Jurkat, Clone E6-1 (cell line): Measurements from ENCODE around the gene EAPP. TPM values are rescaled to one million over a fixed set of nuclear protein-coding genes. Genes with fewer than 3 reads are reported as not detected.
"Not testable (repeated sequence)": the region's sequence is repeated elsewhere in the genome, so short reads cannot be mapped to it uniquely, and the experiment has no call there.

Experiments
- DNase-seq: peaks from one replicate; pipeline ENCODE4 v3.0.0-alpha.2; 2011; ENCODE audit warnings: low read depth, low spot score
- H3K4me3 ChIP-seq: 2 replicates; pipeline ENCODE4 v1.5.1; 2011; ENCODE audit warnings: mild to moderate bottlenecking, low read length, control low read depth, moderate library complexity
- polyA plus RNA-seq: library from polyadenylated mRNA; unstranded; fragments of >200 nt; gene quantifications from one replicate; pipeline ENCODE4 v1.2.1, GENCODE V29; 2012; ENCODE audit warnings: missing spikeins; ENCODE audit not compliant: insufficient read length, insufficient read depth

The EAPP gene, protein sequence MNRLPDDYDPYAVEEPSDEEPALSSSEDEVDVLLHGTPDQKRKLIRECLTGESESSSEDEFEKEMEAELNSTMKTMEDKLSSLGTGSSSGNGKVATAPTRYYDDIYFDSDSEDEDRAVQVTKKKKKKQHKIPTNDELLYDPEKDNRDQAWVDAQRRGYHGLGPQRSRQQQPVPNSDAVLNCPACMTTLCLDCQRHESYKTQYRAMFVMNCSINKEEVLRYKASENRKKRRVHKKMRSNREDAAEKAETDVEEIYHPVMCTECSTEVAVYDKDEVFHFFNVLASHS
- polyA plus RNA-seq: 46.1 TPM

DNA sequence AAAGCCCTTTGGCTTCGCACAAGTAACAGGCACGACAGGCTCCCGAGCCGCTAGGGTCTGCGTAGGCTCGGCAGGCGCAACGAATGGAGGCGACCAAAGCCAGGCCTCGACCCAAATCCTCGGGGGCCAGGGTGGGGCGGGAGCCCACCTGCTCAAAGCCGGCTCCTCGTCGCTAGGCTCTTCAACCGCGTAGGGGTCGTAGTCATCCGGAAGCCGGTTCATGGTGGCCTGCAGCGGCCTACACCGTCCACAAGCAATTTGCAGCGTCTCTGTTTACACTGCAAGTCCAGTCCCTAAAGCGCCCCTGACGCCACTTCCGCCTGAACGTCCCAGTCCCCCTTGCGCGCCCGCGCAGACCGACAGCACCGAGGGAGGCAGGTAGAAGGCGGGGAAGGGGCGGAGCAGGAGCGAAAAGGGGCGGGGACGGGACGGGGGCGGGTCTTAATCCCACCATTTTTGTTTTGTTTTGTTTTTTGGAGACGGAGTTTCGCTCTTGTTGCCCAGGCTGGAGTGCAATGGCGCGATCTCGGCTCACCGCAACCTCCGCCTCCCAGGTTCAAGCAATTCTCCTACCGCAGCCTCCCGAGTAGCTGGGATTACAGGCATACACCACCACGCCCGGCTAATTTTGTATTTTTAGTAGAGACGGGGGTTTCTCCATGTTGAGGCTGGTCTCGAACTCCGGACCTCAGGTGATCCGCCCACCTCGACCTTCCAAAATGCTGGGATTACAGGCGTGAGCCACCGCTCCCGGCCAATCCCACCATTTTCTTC, at the start of gene EAPP:
Gene EAPP, minus strand, starts transcription at position 295 of the 774 bp plus-strand sequence. Its CDS starts 73 bp downstream, at position 222.
- DNase-seq: peak; percentile 91
- H3K4me3 ChIP-seq: peak within 1 kb of the TSS; percentile 93

DNA sequence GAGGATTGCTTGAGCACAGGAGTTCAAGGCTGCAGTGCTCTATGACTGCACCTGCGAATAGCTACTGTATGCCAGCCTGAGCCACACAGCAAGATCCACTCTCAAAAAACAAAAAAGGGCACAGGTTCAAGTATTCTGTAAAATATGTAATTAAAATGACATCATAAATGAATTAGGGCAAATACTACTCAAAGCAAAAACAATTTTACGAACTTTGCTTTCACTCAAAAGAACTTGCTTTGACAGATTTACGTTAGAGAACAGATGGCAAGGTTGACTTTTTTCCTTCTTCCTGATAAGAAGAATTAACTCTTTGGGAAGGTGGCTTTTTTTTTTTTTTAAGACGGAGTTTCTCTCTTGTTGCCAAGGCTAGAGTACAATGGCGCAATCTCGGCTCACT, 44.0 kb upstream of the EAPP start:
- no peak overlapping the region for H3K4me3 ChIP-seq

DNA sequence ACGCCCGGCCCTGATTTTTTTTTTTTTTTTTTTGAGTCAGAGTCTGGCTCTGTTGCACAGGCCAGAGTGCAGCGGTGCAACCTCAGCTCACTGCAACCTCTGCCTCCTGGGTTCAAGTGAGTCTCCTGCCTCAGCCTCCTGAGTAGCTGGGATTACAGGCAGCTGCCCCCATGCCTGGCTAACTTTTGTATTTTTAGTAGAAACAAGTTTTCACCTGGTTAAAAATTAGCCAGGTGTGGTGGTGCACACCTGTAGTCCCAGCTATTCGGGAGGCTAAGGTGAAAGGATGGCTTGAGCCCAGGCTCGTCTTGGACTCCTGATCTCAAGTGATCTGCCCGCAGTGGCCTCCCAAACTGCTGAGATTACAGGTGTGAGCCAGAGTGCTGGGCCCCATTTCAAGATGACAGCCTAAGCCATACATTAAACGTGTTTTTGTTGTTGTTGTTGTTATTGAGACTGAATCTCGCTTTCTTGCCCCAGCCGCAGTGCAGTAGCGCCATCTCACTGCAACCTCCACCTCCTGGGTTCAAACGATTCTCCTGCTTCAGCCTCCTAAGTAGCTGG, 42.7 kb upstream of the EAPP start:
- no peak for DNase-seq
- no peak overlapping the region for H3K4me3 ChIP-seq

More for the DNA sequence above, 44.0 kb upstream of the EAPP start:
- no peak for DNase-seq

DNA sequence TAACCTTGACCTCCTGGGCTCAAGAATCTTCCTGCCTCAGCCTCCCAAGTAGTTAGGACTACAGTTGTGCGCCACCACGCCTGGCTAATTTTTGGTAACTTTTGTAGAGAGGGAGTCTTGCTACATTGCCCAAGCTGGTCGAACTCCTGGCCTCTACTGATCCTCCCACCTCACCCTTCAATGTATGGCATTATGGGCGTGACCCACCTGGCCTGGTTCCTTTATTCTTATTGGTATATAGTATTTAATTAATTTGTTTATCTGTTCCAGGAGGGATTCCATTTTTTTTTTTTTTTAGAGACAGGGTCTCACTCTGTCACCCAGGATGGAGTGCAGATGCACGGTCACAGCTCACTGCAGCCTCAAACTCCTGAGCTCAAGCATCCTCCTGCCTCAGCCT, 40.9 kb upstream of the EAPP start:
- H3K4me3 ChIP-seq: no peak overlapping the region
- DNase-seq: no peak

DNA sequence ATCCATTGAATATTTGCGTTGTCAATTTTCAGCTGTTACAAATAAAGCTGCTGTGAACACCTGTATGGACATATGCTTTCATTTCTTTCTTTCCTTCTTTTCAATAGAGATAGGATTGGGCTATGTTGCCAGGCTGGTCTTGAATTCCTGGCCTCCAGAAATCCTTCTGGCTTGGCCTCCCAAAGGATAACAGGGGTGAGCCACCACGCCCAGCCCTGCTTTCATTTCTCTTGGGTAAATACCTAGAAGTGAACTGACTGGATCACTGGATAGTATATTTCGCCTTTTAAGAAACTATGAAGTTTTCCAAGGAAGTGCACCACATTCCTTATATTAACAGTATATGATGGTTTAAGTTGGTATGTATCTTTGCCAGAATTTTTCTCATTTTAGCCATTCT, 32.3 kb upstream of the EAPP start:
- no peak for DNase-seq
- H3K4me3 ChIP-seq: no peak overlapping the region

DNA sequence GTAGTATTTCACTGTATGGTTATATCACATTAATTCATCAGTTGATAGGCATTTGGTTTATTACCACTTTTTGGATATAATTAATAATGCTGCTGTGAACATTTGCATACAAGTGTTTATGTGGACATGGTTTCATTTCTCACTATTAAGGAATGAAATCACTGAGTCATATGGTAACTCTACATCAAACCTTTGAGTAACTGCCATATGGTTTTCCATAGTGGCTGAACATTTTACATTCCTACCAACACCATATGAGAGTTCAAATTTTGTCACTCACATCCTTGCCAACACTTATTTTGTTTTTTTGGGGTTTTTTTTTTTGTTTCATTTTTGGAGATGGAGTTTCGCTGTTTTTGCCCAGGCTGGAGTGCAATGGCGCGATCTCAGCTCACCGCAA, 30.2 kb upstream of the EAPP start:
- no peak for DNase-seq
- H3K4me3 ChIP-seq: no peak overlapping the region

DNA sequence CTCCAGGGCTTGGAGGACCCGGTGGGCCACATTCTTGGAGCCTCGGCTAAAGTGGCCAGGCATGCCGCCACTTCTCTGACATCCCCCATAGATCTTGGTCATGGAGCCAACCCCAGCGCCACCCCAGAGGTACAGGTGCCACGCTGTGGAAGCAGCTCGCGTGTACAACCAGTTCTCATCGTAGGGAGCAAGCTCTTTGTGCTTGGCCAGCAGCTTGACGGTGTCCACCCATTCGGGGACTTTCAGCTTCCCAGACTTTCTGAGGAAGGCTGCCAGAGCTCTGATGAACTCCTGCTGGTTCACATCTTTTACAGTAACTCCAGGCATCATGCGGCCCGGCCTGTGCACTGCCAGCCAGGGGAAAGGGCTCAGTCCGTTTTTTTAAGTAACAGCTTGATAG, 29.3 kb upstream of the EAPP start:
- no peak for DNase-seq
- H3K4me3 ChIP-seq: no peak overlapping the region

DNA sequence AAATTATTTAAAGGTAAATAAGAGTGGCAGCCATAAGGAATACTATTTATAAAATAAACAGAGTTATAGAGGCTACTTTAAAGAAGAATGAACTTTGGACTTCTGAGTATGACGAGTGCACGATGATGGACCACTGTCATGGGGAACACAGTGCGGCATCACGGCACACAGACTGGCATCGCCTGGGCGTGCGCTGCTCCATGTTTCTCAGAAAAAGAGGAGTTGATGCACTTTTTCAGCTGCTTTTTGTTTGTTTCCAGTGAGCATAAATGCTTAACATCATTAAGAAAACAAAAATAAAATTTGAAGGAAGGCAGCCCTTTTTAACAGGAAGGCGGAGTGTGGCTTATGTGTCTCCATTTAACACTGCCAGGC, 23.3 kb upstream of the EAPP start:
- DNase-seq: no peak
- H3K4me3 ChIP-seq: no peak overlapping the region

DNA sequence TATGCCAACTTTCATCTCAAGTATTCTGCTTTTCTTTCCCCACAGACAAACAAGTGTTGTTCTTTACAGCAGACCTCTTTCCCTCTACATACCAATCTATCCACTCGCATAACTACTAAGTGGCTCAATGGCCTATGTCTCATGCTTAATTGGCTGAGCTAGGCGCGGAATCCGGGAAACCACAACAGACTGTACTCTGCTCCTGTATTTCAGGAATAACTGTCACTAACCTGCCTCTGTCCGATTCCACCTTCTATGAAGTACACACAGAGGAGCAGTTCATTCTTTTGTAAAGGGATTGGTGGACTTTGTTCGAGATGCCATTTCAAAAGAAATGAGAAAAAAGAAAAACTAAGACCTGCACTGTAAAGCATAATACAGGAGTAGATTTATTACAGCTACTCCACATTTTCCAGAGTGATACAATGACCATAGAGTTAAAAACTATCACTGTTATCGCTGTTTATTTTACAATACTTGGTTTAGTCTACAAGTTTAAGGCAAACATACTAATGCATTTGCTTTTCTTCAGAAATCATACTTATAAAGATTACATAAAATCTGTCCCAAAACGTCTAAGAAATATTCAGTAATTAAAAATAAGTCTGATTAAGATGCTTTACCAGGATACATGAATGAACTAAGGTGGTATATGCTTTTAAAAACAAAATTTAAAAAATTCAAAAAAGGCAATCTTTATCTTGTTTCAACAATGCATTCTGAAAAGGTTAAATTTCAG, 22.7 kb upstream of the EAPP start:
- H3K4me3 ChIP-seq, DNase-seq: not testable (repeated sequence)

DNA sequence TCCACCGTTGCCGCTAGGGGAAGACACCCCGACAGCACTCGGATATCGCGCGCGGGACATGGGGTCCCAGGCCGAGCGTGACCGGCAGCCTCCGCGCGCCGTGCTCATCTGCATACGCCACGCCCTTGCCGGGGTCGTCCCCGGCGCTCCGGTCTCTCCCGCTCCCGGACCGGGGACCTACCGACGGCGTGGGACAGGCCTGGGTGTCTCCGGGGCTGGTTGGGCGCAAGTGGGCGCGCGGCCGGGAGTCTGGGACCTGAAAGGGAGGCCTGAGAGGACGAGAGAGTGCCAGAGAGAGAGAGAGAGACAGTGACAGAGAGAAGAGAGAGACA, 17.0 kb upstream of the EAPP start:
- not testable (repeated sequence) for DNase-seq, H3K4me3 ChIP-seq

DNA sequence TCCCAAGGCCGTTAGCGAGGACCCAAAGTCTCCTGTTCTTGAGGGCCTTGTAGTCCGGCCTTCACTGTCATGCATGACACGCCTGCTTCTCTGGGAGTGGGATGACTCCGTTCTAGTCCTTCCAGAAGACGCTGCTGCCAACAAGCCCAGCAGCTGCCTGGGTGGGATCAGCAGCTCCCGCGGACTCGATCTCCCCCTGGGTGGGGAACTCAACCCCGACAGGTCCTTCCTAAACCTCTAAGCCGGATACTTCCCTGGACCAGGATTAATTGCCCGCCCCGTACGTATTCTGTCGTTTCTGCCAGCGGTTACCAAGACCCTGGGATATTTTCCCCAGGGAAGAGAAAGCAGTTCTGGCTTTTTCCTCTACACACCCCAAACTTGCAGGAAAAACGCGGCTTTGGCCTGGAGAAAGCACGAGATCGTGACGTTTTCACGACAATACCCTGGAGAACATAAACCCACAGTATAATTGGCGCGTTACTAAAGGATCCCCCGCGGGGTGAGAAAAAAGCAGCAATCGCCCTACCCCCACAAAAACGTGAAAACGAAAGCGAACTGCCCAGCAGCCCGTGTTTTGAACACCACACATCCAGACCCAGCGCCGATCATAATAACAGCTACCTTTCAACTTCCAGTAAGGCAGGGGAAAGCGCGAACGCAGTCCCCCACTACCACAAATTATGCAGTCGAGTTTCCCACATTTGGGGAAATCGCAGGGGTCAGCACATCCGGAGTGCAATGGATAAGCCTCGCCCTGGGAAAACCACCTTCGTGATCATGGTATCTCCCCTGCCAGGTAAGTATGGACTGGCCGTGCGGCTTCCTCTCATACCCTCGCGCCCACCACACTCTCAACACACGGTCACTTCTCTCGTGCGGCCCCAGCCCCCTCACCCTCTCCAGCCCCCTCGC, 16.3 kb upstream of the EAPP start:
- H3K4me3 ChIP-seq, DNase-seq: not testable (repeated sequence)

DNA sequence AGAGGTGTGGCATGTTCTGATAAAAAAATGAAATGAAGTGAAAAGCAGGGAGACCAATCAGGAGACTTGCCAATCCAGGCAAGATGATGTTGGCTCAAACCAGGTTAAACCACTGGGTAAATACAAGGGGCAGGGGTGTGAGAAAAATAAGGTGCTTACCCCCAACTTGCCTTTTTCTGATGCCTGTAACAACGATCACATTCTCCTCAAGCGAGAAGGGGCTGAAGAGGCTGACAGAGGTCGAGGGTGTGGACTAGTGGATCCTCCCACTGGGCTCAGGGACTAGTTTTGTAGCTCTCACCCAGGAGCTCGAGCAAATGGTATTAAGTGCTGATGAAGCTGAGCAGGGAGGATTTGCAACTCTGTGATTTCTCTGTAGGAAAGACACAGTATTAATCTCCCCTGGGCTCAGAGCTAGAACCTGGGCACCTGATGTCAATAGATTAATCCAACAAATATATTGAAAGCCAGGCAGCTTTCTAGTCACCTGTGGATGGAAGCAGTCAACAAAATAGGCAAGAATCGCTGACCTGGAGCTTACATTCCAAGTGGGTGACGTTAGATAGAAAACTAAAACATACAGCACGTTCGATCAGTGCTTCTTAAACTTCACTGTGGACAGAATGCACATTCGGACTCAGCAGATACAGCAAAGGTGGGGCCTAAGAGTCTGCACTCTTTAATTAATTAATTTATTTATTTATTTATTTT, 15.2 kb upstream of the EAPP start:
- H3K4me3 ChIP-seq: peak overlapping the region; percentile 13; the same call in 1 of the 2 replicates
- DNase-seq: no peak

DNA sequence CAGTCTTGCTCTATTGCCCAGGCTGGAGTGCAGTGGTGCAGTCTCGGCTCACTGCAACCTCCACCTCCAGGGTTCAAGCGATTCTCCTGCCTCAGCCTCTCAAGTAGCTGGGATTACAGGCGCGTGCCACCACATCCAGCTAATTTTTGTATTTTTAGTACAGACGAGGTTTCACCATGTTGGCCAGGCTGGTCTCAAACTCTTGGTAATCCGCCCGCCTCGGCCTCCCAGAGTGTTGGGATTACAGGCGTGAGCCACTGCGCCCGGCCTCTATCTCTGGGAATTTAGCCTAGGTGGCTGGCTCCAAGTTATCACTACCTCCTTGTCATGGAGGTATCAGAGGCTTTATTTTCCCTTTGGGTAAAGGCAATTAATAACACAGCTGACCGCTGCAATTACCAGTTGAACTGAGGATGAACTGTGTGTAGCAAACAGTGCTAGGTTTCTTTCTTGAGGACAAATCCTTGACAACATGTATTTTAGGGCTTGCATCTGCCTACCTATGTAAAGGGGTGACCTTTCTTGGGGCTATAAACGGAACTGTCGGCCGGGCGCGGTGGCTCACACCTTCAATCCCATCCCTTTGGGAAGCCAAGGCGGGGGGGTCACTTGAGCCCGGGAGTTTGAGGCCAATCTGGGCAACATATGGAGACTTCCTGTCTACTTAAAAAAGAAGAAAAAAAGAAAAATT, 9.9 kb upstream of the EAPP start:
- not testable (repeated sequence) for H3K4me3 ChIP-seq, DNase-seq

DNA sequence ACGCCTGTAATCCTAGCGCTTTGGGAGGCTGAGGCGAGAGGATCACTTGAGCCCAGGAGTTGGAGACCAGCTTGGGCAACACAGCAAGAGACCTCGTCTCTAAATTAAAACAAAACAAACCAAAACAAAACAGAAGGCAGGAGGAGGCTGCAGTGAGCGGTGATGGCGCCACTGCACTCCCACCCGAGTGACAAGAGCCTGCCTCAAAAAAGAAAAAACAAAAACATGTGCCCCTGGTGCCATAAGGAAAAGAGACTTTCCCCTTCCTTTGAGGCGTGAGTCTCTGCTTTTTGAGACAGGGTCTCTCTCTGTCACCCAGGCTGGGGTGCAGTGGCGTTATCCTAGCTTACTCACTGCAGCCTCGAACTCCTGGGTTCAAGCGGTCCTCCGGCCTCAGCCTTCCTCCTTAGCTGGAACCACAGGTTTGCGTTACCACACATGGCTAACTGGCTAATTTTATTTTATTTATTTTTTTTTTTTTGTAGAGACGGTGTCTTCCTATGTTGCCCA, 9.0 kb upstream of the EAPP start:
- DNase-seq: no peak
- no peak overlapping the region for H3K4me3 ChIP-seq

DNA sequence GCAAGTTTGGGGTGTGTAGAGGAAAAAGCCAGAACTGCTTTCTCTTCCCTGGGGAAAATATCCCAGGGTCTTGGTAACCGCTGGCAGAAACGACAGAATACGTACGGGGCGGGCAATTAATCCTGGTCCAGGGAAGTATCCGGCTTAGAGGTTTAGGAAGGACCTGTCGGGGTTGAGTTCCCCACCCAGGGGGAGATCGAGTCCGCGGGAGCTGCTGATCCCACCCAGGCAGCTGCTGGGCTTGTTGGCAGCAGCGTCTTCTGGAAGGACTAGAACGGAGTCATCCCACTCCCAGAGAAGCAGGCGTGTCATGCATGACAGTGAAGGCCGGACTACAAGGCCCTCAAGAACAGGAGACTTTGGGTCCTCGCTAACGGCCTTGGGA, 7.6 kb upstream of the EAPP start:
- not testable (repeated sequence) for DNase-seq, H3K4me3 ChIP-seq

DNA sequence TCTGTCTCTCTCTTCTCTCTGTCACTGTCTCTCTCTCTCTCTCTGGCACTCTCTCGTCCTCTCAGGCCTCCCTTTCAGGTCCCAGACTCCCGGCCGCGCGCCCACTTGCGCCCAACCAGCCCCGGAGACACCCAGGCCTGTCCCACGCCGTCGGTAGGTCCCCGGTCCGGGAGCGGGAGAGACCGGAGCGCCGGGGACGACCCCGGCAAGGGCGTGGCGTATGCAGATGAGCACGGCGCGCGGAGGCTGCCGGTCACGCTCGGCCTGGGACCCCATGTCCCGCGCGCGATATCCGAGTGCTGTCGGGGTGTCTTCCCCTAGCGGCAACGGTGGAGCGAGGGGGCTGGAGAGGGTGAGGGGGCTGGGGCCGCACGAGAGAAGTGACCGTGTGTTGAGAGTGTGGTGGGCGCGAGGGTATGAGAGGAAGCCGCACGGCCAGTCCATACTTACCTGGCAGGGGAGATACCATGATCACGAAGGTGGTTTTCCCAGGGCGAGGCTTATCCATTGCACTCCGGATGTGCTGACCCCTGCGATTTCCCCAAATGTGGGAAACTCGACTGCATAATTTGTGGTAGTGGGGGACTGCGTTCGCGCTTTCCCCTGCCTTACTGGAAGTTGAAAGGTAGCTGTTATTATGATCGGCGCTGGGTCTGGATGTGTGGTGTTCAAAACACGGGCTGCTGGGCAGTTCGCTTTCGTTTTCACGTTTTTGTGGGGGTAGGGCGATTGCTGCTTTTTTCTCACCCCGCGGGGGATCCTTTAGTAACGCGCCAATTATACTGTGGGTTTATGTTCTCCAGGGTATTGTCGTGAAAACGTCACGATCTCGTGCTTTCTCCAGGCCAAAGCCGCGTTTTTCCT, 7.0 kb upstream of the EAPP start:
- not testable (repeated sequence) for DNase-seq, H3K4me3 ChIP-seq
